ENCODE data around the gene DGCR2. TPM values are rescaled to one million over a fixed set of nuclear protein-coding genes. Genes with fewer than 3 reads are reported as not detected.

Gene DGCR2
- total RNA-seq, 2 donors from 2014 or later: 9.5 to 23.6 TPM

DNA sequence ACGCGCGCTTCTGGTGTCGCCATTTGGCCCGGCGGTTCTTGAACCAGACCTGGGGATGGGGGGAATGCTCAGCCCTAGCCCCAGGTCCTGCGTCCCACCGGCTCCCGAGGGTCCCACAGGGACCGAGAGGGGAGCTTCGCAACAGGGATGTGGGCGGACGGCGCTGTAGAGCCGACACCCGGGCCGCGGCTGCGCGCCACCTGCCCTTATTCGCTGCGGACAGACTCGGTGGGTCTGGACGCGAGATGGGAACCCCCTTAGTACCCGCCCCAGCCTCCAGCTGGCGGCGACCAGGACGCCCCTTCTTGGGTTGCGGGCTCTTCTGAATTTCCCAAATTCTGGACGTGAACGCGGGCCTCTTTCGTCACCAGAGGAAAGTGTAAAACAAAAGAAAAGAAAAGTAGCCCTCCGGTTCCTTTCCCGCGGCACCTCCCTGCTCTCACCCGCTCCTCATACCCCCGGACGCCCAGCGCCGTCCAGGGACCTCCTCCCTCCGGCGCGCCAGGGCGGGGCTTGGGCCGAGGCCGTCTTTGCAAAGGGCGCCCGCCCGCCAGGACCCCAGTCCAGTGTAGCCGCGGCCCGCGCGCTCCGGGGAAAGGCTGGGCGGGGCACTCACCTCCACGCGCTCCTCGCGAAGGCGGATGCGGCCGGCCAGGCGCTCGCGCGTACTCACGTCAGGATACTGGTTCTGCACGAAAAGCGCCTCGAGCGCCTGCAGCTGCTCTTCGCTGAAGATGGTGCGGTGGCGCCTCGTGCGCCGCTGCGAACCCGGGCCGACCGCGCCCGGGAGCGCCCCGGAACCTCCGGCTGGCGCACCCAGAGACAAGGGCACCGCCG, 27.1 kb upstream of the DGCR2 start:
- Mint-ChIP-seq H3K36me3 (peaks cover 17 to 25% of the 10 kb centered on the region in 2 donors), H3K27ac (no peak overlapping the region), H3K9me3 (no peaks in the 10 kb centered on the region)
- DNase-seq (ENCODE audit: low spot score in 2 of 2): no peak
- ATAC-seq: peak in 1 of 2 donors; percentile 25

DNA sequence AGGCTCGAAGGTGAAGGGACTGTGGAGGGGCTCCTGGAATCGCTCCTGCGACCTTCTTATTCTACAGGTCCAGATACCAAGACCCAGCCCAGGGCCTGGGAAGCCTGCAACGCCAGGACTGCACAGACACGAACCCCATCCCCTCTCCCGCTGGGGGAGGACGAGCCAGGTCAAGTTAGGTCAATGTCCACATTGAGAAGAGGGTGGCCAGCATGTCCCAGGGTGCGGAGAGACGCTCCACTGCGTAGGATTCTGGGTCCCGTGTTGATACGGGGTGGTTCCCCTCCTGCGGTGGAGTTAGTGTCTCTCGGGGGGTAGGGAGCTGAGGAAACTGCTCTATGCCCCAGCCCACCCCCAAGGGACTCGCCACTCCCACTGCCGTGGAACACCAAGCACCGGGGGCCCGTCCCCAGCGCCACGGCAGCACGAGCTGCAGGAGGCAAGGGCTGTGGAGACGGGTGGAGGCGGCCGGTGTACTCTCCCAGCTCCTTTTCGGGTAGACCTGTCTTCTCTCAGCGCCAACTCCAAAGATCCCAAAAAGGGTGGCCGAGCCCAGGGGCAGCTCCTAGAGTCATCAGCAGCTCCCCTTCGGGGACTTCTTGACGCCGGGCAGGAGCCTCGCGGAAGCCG, 26.3 kb upstream of the DGCR2 start:
- no peak for DNase-seq (ENCODE audit: low spot score in 2 of 2)
- H3K9me3 Mint-ChIP-seq: no peaks in the 10 kb centered on the region
- peaks cover 24 to 27% of the 10 kb centered on the region in 2 donors for H3K36me3 Mint-ChIP-seq
- no peak for ATAC-seq
- H3K27ac Mint-ChIP-seq: no peak overlapping the region

DNA sequence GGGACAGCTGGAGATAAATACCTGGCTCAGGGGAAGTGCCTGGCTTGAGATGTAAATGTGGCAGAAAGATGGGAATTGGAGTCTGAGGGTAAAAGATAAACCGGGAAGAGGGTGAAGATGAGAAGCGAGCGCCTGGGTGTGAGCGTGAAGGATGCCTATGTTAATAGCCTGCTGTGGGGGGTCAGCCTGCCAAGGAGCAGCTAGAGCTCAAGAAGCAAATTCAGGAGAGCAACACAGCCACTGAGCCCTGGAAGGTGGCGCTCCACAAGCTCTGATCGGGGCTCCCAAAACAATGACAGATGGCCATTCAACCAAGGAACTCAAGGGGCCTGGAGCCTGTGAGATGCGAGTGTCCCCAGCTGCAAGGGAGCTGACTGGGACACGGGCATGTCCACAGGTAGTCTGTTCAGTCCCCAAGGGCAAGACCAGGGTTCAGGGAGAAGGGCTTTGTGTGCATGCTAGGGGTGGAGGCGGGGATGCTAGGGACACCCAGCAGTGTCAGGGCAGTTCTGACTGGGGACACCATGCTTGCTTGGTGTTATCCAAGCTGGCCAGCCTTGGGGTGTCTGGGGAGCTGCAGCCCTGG, 25.1 kb upstream of the DGCR2 start:
- H3K9me3 Mint-ChIP-seq: no peaks in the 10 kb centered on the region
- ATAC-seq: no peak
- no peak for DNase-seq (ENCODE audit: low spot score in 2 of 2)
- peaks cover 23 to 24% of the 10 kb centered on the region in 2 donors for H3K36me3 Mint-ChIP-seq
- H3K27ac Mint-ChIP-seq: no peak overlapping the region

DNA sequence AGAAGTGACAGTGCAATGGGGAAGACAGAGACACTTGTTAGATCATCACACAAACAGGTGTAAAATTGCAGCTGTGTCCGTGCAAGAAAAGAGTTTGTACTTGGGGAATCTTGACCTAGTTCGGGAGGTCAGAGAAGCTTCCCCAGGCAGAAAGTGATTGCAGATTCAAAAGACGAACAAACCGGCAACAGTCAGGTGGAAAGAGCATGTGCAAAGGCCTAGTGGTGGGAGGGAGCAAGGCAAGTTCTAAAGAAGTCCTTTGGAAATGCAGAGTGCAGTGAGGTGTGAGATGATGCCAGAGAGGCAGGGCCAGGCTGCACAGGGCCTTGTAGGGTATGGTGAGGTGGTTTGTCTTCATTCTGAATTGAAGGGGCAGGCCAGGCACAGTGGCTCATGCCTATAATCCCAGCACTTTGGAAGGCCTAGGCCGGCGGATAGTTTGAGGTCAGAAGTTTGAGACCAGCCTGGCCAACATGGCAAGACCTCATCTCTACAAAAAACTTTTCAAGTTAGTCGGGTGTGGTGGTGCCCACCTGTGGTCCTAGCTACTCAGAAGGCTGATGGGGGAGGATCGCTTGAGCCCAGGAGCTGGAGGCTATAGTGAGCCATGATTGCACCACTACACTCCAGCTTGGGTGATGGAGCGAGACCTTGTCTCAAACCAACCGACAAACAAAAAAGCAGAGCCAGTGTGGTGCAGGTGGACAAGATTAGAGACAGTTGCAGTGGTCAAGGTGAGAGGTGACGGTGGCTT, 24.2 kb upstream of the DGCR2 start:
- H3K27ac Mint-ChIP-seq: no peak overlapping the region
- H3K9me3 Mint-ChIP-seq: no peaks in the 10 kb centered on the region
- no peak for ATAC-seq

GRCh38 chr22:19143967-19144400, 21.8 kb upstream of the DGCR2 start:
- Mint-ChIP-seq H3K27ac (peak overlapping the region; percentile 99 to 100), H3K36me3 (peaks cover 10% of the 10 kb centered on the region in 2 donors), H3K9me3 (no peaks in the 10 kb centered on the region)
- DNase-seq (ENCODE audit: low spot score in 2 of 2): peak in 1 of 2 donors; percentile 40
- peak; percentile 41 to 55 for ATAC-seq

More for the DNA sequence above, 24.2 kb upstream of the DGCR2 start:
- peaks cover 16 to 17% of the 10 kb centered on the region in 2 donors for H3K36me3 Mint-ChIP-seq
- DNase-seq (ENCODE audit: low spot score in 2 of 2): no peak

GRCh38 chr22:19143212-19143611, 21.0 kb upstream of the DGCR2 start:
- H3K27ac Mint-ChIP-seq: peak overlapping the region; percentile 99 to 100
- peaks cover 10% of the 10 kb centered on the region in 2 donors for H3K36me3 Mint-ChIP-seq
- ATAC-seq (no peak), DNase-seq (ENCODE audit: low spot score in 2 of 2) (no peak)
- no peaks in the 10 kb centered on the region for H3K9me3 Mint-ChIP-seq

DNA sequence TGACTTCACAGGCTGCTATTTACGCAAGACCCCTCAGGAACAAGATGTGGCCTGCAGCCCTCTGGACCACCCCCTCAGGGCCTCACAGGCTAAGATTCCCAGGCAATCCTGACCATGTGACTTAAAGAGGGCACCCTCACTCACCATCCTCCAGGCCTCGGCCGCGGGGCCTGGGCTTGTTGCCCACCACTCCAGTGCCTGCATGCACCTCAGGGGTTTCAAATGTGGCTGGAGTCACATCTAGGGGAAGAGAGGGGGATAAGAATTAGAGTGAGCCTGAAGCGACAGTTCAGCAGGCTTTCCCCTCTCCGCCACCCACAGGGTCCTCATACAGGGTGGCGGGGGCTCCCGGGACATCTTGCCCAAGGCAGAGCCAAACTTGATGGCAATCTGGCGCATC, 20.2 kb upstream of the DGCR2 start:
- ATAC-seq: no peak
- DNase-seq (ENCODE audit: low spot score in 2 of 2): no peak
- Mint-ChIP-seq H3K36me3 (peaks cover 10% of the 10 kb centered on the region in 2 donors), H3K27ac (no peak overlapping the region), H3K9me3 (no peaks in the 10 kb centered on the region)

DNA sequence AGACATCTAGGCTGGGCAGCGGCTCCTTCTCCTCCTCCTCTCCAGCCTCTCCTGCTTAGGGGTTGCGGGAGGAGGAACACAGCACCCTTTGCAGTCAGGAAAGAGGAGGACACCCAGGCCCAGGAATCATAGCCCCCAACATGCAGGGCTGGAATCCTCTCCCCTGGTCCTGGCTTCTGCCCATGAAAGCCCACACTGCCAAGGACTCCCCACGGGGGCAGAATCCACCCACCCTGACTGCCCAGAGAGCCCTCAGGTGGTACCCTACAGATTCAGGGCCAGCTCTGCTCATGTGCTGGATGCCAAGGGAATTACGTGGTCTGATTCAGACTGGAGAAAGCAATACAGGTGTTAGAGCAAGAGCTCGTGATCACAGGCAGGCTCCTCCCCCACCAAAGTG, 17.8 kb upstream of the DGCR2 start:
- Mint-ChIP-seq H3K27ac (peak overlapping the region in 1 of 2 donors; percentile 86), H3K9me3 (no peaks in the 10 kb centered on the region), H3K36me3 (peaks cover 10 to 16% of the 10 kb centered on the region in 2 donors)
- DNase-seq (ENCODE audit: low spot score in 2 of 2) (no peak), ATAC-seq (no peak)

DNA sequence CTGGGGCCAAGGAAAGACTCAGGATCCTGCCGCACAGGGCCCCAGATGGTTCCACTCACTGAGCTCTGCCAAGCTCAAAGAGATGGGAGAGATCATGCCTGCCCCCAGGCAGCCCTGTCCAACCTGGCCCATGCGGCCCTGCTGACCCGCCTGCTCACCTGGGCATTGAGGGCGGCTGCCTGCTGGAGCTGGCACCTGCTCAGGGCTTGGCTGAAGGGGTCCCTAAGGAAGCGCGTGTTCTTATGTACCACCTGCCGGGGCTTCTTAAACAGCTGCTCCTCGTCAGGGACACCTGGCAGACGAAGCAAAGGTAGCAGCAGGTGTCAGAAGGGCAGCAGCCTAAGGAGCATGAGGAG, 16.8 kb upstream of the DGCR2 start:
- no peak for ATAC-seq
- peaks cover 3 to 11% of the 10 kb centered on the region in 2 donors for H3K36me3 Mint-ChIP-seq
- H3K9me3 Mint-ChIP-seq: no peaks in the 10 kb centered on the region
- DNase-seq (ENCODE audit: low spot score in 2 of 2): no peak
- H3K27ac Mint-ChIP-seq: no peak overlapping the region

DNA sequence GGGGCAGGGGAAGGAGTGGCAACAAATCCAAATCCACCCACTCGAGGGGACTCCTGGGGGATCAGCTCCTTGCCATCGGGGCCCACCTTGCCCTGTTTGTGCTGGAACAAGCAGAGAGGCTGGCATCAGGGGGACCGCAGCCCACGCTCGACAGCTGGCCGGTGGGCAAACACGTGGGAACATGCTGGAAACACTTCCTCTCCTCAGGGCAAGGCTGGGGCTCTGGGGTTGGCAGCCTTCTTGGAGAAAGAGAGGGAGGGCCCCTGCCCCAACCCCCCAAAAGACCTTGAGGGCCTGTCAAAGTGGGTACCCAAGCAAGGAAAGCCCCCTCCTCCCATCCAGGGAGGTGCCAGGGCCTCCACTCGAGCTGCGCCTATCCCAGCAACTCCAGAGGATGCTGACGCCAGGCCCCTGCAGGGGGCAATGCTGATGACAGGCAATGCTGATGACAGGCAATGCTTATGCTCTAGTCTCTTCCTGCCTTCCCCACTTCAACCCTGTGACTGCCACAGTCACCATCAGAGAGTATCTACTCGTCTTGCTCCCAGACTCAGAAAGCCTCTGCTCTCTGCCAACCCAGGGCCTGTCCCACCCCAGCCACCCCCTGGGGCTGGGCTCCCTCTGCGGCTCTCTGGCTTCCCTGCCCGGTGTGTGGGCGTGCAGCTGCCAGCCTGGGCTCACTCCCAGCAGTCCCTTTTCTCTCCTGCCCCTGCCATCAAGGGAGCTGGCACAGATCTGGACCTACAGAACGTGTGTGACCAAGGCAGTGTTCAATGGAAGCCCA, 16.2 kb upstream of the DGCR2 start:
- DNase-seq (ENCODE audit: low spot score in 2 of 2): no peak
- H3K27ac Mint-ChIP-seq: no peak overlapping the region
- peaks cover 0 to 6% of the 10 kb centered on the region in 2 donors for H3K36me3 Mint-ChIP-seq
- no peak for ATAC-seq
- no peaks in the 10 kb centered on the region for H3K9me3 Mint-ChIP-seq

DNA sequence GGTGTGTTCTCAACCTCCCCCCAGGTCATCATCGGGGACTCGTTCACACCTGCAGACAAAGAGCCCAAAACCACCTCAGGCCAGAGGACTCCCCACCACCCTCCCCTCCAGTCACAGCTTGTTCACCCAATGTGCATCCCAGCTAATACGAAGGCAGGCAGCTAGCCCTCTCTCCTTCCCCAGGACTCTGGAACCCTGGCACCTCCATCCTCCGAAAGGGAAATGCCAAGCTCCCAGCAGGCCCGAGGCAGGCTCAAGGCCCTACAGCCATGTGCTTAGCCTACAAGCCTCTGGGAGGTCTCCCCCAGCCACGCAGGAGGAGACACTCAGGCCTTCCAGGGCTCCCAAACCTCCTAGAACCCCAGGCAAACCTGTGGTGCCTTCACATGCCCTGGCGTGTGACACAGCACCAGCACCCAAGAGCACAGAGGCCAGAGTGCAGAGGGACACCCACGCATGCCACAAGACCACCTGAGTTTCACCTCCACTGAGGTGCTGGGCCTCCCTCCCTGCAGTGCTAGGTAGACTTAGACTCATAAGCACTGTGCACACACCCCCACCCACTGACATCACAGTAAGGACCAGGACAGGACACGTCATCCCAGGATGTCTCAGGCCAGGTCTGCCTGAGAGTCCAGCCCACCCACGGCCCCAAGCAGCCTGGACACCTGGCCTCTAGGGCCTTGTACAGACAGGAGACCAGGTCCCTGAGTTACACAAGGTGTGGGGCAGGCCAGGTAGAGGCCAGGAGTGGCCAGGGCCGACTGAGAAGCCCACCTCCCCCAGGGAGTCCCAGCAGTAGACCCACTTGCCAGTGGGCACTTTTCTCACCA, 15.4 kb upstream of the DGCR2 start:
- no peak for ATAC-seq
- Mint-ChIP-seq H3K27ac (no peak overlapping the region), H3K9me3 (no peaks in the 10 kb centered on the region), H3K36me3 (peaks cover 0 to 6% of the 10 kb centered on the region in 2 donors)
- no peak for DNase-seq (ENCODE audit: low spot score in 2 of 2)

- Mint-ChIP-seq H3K27ac (peak overlapping the region in 1 of 2 donors; percentile 76), H3K36me3 (peaks cover 0 to 6% of the 10 kb centered on the region in 2 donors), H3K9me3 (no peaks in the 10 kb centered on the region)
- DNase-seq (ENCODE audit: low spot score in 2 of 2) (no peak), ATAC-seq (no peak)
Measured at GRCh38 chr22:19136915-19137314, 14.7 kb upstream of the DGCR2 start.

GRCh38 chr22:19134874-19135273, 12.7 kb upstream of the DGCR2 start:
- DNase-seq (ENCODE audit: low spot score in 2 of 2) (no peak), ATAC-seq (no peak)
- H3K27ac Mint-ChIP-seq: peak overlapping the region; percentile 32 to 91

DNA sequence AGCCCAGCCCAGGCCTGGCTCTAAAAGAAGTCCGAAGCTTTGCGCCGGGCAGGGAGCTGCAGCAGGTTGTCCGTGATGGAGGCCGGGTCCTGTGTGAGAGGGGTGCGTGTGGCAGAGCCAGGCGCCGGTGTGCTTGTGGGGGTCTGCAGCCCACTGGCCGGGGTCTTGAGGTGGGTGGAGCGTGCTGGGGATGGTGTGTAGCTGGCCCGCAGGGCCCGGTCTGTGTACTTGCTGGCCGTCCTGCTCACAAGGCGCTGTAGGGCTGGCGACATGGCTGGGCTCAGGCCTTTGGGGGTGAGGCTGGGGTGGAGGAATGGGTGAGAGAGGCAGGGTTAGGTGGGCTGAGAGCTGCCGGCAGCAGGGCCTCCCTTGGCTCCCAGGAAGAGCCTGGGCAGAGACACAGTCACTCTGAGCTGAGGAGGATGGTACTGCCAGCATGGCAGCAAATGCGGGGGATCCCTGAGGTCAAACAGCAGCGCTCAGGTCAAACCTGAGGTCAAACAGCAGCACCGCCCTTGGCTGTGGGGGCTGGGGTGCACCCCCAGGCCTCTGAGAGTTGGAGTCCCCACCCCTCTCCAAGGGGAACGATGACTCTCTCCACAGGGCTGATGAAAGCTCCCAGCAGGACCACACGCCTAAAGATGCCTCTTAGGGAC, 12.1 kb upstream of the DGCR2 start:
- Mint-ChIP-seq H3K27ac (peak overlapping the region in 1 of 2 donors; percentile 32), H3K36me3 (peaks cover 0 to 6% of the 10 kb centered on the region in 2 donors), H3K9me3 (no peaks in the 10 kb centered on the region)
- DNase-seq (ENCODE audit: low spot score in 2 of 2) (no peak), ATAC-seq (no peak)

More at GRCh38 chr22:19134874-19135273, 12.7 kb upstream of the DGCR2 start:
- Mint-ChIP-seq H3K9me3 (no peaks in the 10 kb centered on the region), H3K36me3 (peaks cover 0 to 6% of the 10 kb centered on the region in 2 donors)

DNA sequence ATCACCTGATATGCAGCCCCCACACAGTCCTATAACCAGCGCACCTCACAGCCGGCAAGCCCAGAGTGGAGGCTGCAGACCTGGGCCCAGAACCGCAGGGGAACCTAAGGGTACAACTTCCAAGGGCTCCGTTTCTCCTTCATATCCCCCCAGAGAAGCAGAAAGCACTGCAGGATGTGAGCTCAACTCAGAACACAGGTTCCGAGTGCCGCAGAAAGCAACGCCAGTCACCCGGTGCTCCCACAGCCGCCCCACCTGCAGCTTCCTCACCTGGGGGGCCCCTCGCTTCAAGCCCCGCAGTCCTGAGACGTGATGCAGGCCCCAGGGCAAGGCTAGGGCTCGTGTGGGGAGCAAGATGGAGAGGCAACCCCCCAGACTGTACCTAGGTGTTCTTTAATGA, 11.3 kb upstream of the DGCR2 start:
- peaks cover 0 to 6% of the 10 kb centered on the region in 2 donors for H3K36me3 Mint-ChIP-seq
- no peak overlapping the region for H3K27ac Mint-ChIP-seq
- ATAC-seq (no peak), DNase-seq (ENCODE audit: low spot score in 2 of 2) (no peak)
- H3K9me3 Mint-ChIP-seq: no peaks in the 10 kb centered on the region
